GM12892 (cell line): ENCODE results near the gene GNAQ.

ENCODE experiments used
- POLR2A ChIP-seq: IDR thresholded peaks from 2 replicates; pipeline ENCODE4 v1.6.1; 2011; ENCODE audit warnings: low read depth, low read length, control low read depth
- POLR2AphosphoS5 ChIP-seq: IDR thresholded peaks from 2 replicates; pipeline ENCODE4 v1.6.1; 2011; ENCODE audit warnings: low read depth, low read length, control low read depth
- TAF1 ChIP-seq: IDR thresholded peaks from 2 replicates; pipeline ENCODE4 v1.6.1; 2011; ENCODE audit warnings: low read depth, mild to moderate bottlenecking, control low read depth, low read length, borderline replicate concordance

DNA sequence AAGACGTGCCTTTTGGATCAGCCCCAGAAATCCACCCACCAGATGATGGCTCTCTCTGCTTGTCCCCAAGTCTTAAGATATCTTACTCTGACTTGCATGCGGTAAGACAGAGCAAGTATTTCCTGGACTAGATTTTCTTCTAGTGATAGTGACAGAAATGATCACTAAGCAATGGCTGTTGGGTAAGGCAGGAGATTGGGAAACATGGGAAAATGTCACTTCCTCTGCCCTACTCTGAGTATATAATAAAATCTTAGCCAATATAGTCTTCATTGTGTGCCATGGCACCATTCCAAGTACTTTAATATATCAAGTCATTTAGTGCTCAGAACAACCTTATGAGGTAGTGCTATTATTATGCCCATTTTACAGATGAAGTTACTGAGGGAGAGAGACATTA, 352.5 kb downstream of the GNAQ start:
- TF ChIP-seq POLR2A (no peak), POLR2AphosphoS5 (no peak), TAF1 (no peak)
